Stimulated activated CD4-positive, alpha-beta T cell treated with anti-CD3 and anti-CD28 coated beads, Interleukin-1b, Interleukin-23, amount 100 ng/mL, for 1 hour (primary cell): ENCODE data around the gene VSIG10L.
A peak's percentile ranks its signal among the peaks of the same experiment; 100 is the strongest.

Experiments
- DNase-seq, 2 donors: peaks; one replicate each; pipeline ENCODE4 v3.0.0-alpha.2; 2020; ENCODE audit warnings: low read depth in 2 of 2

The VSIG10L gene

DNA sequence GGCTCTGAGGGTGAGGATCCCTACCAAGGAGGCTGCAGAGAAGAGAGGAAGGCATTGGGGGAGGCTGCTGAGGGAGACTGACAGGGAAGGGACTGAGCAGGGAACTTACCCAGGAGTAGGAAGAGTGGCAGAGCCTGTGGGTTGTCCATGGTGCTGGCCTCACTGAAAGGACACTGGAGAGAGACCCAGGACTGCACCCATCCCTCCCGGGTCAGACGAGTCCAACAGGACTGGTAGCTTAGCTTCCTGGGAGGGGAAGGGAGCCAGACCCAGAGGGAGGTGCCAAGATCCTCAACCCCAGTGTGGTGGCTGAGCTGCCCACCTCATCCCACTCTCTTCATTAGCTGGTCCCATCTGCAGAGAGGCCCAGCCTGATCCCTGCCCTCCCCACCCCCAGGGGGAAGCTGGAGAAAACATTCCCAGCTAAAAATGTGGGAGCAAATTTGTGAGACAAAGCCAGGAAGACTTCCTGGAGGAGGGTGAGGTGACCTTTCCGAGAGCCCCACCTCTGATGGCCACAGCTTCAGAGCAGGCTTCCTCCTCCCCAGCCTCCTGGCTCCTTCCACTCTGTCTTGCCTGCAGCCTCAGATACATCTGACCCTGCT, at the start of gene VSIG10L:
VSIG10L (minus strand) TSS at position 164 of the 605 bp plus-strand sequence; CDS start at position 149, 15 bp downstream.
- DNase-seq = no peak

DNA sequence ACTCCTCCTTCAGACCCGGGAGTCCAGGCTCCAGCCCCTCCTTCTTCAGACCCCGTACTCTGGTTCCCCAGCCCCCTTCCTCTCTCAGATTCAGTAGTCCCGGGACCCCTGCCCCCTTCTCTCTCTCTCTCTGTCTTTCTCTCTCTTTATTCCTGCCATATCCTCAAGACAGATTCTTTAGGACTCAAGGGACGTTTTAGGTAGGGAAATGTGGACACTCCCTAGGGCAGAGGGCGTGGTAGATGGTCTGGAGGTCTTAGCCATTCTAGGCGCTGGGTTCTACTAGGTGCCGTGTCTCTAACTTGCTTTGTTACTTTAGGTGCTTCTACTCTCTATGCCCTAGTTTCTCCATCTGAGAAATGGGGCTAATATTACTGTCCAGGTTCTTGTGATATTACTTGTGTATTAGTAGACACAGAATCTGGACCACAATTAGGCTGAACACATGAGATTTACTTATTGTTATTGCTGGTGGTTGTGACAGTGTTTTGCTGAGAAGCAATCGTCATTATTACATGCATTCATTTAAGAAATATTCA, 49.2 kb upstream of the VSIG10L start:
- no peak for DNase-seq

DNA sequence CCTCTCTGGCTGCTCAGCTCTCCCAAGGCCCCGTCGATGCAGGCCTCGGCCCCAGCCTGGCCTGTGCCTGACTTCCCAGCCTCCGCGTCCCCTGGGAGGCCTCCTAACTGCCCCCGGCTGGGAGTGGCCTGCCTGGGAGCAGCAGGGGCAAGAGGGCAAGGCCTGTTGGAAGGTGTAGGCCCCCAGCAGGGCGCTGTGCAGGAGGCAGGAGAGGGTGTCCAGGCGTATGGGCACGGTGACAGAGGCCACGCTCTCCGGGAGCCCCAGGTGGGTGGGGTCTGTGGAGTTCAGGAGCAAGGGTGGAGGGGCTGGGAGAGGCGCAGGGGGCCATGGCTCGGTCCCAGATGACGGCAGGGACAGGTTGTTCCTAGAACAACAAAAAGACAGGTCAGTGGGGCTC, 47.2 kb upstream of the VSIG10L start:
- no peak for DNase-seq

DNA sequence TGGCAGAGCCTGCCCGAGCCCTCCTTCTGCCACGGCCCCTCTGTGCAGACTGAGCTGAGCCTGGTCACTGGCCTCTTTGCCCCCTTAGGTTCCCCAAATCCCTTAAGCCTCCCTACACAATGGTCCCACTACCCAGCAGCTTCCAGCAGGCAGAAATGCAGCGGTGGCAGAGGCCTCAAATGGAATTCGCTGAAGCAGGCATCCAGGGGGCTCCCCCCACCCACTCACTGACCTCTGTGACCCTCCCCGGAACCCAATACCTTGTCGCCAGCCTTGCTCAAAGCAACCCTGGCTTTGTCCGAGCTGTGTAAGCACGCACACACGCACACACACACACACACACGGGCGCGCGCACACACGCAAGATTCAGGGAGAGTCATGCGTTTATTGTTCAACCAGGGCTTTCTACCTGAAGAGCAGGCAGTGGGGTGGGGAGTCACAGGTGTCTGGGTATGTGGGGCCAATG, 46.0 kb upstream of the VSIG10L start, which contains the start of gene LIM2:
LIM2 (minus strand) TSS at position 51 of the 466 bp plus-strand sequence. CDS start 531 bp downstream, outside the sequence.
- no peak for DNase-seq

DNA sequence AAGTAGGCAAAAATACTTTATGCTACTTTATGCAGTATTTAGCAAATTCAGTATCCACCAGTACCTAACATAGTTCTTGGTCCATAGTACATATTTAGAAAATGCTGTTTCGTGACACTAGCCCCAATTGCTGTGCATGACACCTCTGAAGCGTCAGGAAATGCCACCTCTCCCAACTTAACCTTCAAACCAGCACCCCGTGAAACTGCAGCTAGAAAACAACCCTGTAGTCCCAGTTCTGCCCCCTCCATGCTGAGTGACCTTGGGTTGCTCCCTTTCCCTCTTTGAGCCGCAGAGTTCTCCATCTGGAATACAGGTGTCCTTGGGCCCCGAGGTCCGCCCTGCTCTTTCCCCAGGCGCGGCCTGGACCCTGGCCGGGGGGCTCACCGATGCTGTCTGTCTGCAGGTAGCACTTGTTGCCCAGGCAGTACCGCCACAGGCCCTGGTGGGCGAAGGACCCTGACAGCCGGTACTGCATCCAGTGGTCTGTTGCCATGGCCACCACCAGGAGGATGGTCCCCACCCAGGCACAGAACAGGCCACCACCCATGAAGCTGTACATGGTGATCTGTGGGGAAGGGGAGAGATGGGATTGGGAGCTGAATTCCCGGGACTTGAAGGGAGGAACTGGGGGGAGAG, 45.1 kb upstream of the VSIG10L start:
- DNase-seq = no peak

DNA sequence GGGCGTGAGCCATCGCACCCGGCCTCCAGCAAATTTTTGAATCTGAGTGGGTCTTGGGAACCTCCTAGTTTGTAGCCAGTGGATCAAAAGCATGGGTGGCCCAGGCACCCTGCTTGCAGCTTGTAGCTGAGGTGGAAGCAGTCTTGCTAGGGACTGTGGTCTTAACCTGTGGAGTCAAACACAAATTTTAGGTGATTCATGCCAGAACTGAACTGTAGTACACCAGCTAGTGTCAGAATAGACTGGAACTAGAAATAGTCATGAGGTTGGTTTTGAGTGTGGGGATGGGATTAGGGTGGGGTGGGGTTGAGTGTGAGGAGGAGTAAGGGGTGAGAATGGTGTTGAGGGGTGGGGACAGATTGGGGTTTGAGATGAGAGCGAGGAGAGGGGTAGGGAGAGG, 40.1 kb upstream of the VSIG10L start:
- no peak for DNase-seq

DNA sequence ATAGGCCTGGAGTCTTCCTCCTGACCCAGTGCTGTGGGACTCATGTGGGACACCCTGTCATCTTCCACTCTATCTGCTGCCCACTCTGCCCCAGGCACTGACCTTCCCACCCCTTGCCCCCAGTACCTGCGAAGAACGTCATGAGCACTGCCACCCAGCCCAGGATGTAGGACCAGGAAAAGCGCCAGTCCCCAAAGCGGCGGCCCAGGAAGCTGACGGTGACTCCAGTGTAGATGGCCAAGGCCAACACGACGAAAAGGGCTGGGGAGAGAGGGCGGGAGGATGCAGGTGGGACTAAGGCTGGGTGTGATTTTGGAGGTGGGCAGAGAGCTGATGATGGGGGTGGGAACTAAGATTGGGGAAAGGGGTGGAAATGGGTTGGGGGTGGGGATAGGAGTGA, 38.4 kb upstream of the VSIG10L start:
- no peak for DNase-seq

DNA sequence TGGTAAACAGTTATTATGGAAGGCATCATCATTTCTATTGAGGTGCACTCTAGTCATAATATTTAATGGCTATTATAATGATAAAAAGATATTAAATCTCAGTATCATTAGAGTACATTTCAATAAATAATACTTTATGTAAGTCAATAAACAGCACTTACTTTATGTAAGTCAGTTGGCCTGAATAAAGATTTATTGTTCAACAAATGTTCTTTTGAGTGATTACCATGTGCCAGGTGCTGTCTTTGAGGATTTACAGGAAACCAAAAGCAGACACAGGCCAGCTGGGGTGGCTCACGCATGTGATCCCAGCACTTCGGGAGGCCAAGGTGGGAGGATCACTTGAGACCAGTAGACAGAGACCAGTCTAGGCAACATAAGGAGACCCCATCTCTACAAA, 35.5 kb upstream of the VSIG10L start:
- DNase-seq = no peak

DNA sequence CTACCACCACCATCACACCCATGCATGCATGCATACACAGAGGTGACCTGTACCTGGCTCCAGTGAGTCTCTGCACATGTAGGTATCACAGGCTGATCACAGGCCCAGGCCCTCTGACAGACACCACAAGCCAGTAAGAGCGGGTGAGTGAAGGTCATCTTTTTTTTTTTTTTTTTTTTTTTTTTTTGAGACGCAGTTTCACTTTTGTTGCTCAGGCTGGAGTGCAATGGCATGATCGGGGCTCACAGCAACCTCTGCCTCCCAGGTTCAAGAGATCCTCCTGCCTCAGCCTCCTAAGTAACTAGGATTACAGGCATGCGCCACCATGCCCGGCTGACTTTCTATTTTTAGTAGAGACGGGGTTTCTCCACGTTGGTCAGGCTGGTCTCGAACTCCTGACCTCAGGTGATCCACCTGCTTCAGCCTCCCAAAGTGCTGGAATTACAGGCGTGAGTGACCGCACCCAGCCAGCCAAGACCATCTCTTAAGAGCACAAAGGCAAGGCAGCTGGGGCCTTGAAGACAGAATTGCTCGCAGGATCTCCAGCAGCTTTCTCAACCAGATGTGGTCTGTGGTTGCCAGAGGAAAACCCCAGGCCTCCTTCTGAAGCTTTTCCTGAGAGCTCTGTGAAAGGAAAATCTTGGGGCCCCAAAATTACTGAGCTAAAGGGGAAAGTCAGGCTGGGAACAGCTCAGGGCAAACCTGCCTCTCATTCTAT, 33.7 kb upstream of the VSIG10L start:
- DNase-seq = no peak

DNA sequence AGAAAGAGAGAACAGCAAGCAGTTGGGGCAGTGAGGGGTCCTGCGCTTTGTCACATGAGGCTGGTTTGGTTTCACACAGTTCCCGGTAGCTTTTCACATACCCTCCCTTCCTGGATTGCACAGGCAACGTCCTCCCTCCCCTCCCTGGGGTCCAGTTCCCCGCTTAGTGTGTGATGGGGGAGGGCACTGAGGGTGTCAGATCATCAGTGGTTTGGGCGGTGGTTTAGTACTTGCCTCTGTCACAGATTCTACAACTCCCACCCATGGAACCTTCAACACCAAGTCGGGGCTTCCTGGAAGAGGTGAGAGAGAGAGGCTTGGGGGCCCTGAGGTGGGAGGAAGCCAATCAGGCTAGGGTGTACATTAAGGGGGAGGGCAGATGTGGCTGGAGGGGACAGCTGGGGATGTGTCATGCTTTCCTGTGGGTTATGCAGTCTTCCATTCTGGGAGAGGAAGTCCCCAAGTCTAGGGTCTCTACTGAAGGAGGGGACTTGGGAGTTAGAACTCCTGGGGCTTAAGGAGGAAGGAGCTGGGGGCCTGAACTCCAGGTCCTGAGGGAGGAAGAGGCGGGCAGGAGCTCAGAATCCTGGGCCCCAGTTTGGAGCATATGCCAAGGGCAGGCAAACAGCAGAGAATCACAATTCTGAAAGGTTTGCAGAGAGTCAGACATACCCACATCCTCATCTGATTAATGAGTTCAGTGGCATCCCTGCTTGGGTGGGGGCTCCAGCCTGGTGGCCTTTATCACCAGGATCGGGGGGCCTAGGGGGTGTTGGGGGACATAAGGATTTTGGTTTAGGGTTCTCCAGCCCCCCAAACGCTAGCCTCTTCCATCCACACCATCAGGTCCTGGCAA, 30.9 kb upstream of the VSIG10L start, which contains the start of gene NKG7:
NKG7 (minus strand) TSS at position 6 of the 856 bp plus-strand sequence. CDS start 119 bp downstream, outside the sequence.
- DNase-seq = peak; percentile 19 to 41

DNA sequence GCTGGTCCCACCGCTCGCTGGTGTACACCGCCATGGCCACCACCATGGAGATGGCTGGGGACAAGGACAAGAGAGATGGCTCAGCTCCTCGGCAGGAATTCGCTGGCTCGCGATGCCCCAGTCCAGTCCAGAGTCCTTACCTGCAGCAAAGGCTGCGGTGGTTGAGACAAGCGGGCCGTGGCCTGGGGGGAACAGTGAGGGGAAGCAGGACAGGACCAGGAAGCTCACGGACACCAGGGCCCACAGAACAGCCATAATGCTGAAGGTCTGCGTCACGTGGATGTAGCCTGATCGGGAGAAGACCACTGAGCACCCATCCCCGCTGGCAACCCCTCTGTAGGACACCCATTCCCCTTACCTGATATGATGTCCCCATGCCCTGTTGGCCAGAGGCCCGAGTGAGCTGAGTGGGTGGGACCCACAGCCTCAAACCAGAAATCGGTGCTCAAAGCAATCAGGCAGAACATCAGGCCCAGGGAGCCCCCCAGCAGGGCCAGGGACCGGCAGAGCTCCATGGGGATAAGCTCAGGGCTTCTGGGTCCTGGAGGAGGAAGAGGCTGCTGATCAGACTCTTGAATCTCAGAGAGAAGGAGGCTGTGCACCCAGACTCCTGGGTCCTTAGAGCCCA, 30.2 kb upstream of the VSIG10L start:
- no peak for DNase-seq

DNA sequence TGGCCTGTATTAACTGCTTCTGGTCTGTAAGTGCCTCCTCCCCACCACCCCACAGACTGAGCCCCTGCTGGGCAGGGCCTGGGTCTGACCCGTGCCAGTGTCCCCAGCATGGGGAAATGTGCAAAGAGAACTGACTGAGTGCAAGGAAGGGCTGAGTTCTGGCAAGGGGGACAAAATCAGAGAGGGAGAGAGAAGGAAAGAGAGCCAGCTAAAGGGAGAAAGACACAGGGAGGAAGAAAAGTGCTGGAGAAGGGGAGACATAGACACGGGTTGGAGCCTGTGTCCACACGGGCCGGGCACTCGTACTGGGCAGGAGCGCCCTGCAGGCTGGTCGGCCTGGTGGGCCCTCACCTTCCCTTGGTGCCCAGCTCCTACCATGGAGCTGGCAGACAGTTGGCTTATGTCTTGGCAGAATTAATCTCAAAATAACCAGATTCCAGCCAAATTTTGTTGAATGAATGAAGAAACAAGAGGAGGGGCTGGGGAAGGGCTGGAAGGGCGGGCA, 29.3 kb upstream of the VSIG10L start:
- no peak for DNase-seq

DNA sequence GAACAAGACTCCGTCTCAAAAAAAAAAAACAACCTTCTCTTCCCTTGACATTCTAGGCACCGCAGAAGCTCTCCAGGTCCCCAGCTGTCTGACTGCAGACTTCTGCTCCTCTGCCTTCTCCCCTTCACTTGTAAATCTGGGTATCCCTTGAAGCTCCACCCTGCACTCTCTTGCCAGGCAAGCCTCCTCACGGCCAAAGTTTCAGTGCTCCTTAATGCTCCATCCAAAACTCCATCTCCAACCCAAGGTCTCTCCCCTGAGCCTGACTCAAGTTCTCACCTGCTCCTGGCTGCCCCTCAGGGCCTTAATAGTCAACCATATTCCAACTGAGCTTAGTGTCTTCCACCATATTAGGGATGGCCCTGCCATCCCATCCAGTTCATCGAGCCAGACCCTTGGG, 28.3 kb upstream of the VSIG10L start:
- no peak for DNase-seq

DNA sequence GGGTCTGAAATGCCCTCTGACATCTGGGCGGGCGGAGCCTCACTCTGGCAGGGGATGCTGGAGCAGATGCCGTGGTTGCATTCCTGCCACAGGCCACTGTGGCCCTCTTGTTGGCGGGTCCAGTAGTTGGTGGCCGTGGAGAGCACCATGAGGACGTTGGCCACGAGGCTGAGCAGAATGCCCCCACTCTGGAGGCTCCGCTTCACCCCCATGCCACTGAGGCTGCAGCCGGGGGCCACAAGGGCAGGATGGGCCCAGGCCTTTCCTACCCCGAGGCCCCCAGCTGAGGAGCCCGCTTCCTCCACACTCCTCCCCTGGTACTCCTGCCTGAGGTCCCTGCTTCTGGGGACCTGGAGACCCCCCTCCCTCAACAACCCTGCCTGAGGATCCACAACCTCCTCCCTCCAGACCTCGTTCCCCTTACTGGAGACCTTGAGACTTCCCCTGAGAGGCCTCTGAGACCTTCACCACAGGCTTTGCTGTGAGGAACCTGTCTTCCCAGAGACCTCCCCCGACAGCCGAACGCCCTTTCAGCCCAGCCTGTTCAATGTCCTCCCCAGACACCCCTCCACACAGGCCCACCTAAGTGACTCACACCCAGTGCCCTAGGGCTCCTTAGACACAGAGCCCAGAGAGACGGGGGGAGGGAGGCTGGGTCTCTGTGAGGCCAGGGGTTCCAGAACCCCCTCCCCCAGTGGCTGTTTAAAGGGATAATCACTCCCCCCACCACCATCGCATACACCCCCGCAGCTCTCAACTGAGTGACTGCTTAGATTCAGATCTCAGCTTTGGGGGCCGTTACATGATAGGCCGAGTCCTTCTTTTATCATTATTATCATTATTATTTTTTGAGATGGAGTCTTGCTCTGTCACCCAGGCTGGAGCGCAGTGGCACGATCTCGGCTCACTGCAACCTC, 26.7 kb upstream of the VSIG10L start, which contains the start of gene CLDND2:
CLDND2 (minus strand) TSS at position 638 of the 917 bp plus-strand sequence; CDS start at position 212, 426 bp downstream.
- DNase-seq = no peak

DNA sequence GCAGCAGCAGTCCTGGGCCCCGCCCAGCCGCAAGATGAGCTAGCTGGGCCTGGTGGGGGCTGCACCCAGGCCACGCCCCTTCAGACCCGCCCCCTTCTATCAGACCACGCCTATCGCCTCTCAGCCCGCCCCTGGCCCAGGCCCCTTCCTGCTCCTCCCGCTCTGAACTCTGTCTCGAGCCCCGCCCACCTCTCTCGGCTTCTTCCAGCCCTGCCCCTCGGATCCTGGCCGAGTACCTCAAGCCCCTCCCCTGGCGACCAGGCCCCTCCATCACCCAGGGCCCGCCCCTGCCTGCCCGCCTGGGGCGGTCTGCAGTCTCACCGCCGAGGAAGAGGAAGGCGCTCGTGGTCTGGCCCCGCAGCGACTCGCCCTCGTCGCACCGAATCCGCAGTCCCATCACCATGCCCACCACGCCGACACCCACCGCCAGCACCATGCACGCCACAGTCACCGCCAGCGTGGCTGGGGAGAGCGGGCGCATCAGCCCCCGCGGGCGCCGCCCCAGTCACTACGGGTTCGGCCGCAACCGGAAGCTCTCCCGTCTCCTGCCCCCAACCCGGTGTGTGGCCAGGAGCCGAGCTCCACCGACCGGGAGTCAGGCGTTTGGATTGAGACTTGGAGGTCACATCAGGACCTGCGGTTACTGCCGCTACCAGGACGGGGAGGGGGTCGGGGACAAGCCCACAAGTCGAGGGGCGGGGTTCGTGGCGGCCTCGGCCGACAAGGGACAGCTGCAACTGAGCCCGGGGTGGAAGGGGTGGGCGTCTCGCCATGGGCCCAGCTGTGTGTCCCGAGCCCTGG, 25.8 kb upstream of the VSIG10L start:
- peak; percentile 88 to 98 for DNase-seq

DNA sequence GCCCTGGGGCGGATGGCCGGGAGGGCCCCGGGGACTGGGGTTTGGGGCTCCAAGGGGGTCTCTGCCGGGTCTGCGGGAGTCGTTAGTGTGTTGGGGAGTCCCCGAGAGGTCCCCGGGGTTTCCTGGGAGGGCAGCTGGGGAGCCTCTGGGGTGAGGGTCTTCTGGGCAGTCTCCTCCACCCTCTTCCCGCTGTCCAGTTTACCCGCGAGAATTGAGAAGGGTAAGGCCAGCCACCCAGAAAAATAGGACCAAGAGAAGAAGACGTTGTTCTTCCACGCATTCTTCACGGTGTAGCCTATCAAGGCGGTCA, 25.3 kb upstream of the VSIG10L start:
- peak in 1 of 2 donors; percentile 15 for DNase-seq

DNA sequence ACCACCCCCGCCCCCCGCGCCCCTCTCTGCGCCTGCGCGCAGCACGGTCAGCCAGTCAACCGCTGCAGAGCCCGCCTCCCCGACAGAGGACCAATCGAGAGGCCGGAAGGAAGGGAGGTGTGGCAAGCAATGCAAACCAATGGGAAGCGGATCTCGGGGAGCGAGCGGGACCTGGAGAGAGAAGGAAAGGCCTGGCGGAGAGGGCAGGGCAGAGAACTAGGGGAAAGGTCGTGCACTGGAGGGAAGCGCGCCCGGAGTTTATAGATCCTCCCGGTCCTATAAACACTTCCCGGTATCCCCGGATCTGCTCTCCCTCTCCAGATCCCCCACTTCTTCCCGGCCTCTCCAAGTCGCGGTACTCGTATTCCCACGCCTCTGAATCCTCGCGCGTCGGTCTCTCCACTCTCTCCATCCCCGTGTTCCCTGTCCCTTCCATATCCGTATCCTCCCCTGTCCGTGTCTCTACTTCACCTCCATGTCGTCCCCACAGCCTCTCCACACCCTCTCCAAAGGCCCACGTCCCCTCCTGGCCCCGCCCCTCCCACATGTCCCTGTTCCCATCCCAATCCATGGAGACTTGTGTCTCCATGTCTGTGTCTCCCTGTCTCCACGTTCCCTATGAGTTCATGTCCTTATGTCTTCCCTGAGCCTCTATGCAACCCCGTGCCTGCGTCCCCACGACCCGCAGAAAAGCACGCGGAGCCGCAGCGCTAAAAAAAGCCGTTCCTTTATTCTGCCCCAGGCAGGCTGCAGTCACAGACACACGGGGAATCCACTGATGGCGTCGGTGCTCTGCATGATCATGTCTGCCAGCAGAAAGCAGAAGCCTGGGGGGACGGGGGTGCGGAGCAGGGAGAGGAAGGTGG, 24.7 kb upstream of the VSIG10L start:
- DNase-seq = peak; percentile 81 to 82

DNA sequence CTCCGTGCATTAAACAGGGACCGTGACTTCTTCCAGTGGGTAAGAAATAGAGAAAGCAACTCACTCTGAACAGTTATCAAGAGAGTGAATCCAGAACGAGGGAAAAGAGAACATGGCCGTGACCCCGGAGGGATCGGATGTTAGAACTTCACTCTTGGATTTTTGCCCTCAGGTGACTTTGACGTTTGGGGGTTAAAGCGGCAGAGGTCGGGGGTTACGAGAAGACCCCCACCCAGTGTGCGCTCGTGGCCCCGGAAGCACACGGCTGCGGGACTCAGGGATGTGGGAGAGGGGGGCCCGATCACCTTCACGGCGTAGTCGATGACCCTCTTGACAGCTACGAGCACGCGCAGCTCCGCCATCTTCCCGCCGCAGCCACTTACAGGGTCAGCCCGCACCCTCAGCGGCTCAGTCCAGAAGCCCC, 24.0 kb upstream of the VSIG10L start, which contains the start of gene ETFB:
ETFB (minus strand) TSS at position 424 of the 424 bp plus-strand sequence; CDS start at position 362, 62 bp downstream.
- no peak for DNase-seq
